LNCaP clone FGC (cell line): ENCODE data around the gene LEFTY2.

Experiments used
- DNase-seq: peaks from one replicate; pipeline ENCODE4 v3.0.0-alpha.2; 2011; ENCODE audit warnings: low read depth
- H3K4me3 ChIP-seq: 2 replicates; pipeline ENCODE4 v1.5.1; 2011; ENCODE audit warnings: mild to moderate bottlenecking, low read depth, low read length, control low read depth
- CTCF ChIP-seq: IDR thresholded peaks from 2 replicates; pipeline ENCODE4 v1.5.1; 2012; ENCODE audit warnings: mild to moderate bottlenecking; ENCODE audit not compliant: control insufficient read depth, insufficient read depth; ENCODE audit errors: extremely low read depth

Gene LEFTY2

GRCh38 chr1:225899044-225899925 is 41.7 kb downstream of the LEFTY2 start:
- no peak for TF ChIP-seq CTCF
- H3K4me3 ChIP-seq: no peak overlapping the region
- no peak for DNase-seq

- DNase-seq: no peak
- no peak overlapping the region for H3K4me3 ChIP-seq
- no peak for TF ChIP-seq CTCF
Observed at GRCh38 chr1:225897595-225898514, 43.2 kb downstream of the LEFTY2 start.

- no peak for TF ChIP-seq CTCF
- no peak for DNase-seq
- H3K4me3 ChIP-seq: no peak overlapping the region
Observed at GRCh38 chr1:225896937-225897549, 44.0 kb downstream of the LEFTY2 start.

GRCh38 chr1:225896494-225896893 is 44.5 kb downstream of the LEFTY2 start:
- H3K4me3 ChIP-seq: no peak overlapping the region
- DNase-seq: no peak

GRCh38 chr1:225892307-225892706 is 48.7 kb downstream of the LEFTY2 start:
- no peak for DNase-seq
- no peak for TF ChIP-seq CTCF
- H3K4me3 ChIP-seq: no peak overlapping the region

More at GRCh38 chr1:225896494-225896893, 44.5 kb downstream of the LEFTY2 start:
- no peak for TF ChIP-seq CTCF

- DNase-seq: no peak
- no peak overlapping the region for H3K4me3 ChIP-seq
- no peak for TF ChIP-seq CTCF
Observed at GRCh38 chr1:225891229-225891972, 49.6 kb downstream of the LEFTY2 start.
